Neural cell (in vitro differentiated cells): Measurements from ENCODE around the gene GGT5. TPM values are rescaled to one million over a fixed set of nuclear protein-coding genes. Genes with fewer than 3 reads are reported as not detected.
A peak's percentile ranks its signal among the peaks of the same experiment; 100 is the strongest.

Experiments
- H2AFZ ChIP-seq: fragments of 200-600, 300-800 bp; sonication (generic), shearing (Covaris generic); 2 replicates; pipeline ENCODE4 v1.6.0; 2014; ENCODE audit warnings: low read depth, mild to moderate bottlenecking, antibody characterized with exemption, low read length, moderate library complexity
- H3F3A ChIP-seq: fragments of 200-600 bp; shearing (Covaris generic); 2 replicates; pipeline ENCODE4 v1.6.1; 2016; ENCODE audit warnings: mild to moderate bottlenecking, moderate library complexity, mixed read lengths, antibody characterized with exemption, low read length; ENCODE audit not compliant: insufficient read depth, poor library complexity, severe bottlenecking
- H3K27ac ChIP-seq: fragments of 200-600, 300-800 bp; sonication (generic), shearing (Covaris generic); 2 replicates; pipeline ENCODE4 v1.5.1; 2014; ENCODE audit warnings: mild to moderate bottlenecking, low read length, moderate library complexity
- H3K27me3 ChIP-seq: fragments of 300-800, 200-600 bp; sonication (generic), shearing (Covaris generic); 2 replicates; pipeline ENCODE4 v1.6.0; 2014; ENCODE audit warnings: mild to moderate bottlenecking, low read depth, low read length, moderate library complexity; ENCODE audit not compliant: insufficient read depth
- H3K36me3 ChIP-seq: fragments of 300-800, 200-600 bp; sonication (generic), shearing (Covaris generic); 2 replicates; pipeline ENCODE4 v1.5.1; 2014; ENCODE audit warnings: mild to moderate bottlenecking, antibody characterized with exemption, low read length, moderate library complexity; ENCODE audit not compliant: insufficient read depth
- H3K4me2 ChIP-seq: fragments of 300-800, 200-600 bp; sonication (generic), shearing (Covaris generic); 2 replicates; pipeline ENCODE4 v1.6.0; 2014; ENCODE audit warnings: mild to moderate bottlenecking, low read length
- H3K4me3 ChIP-seq: fragments of 300-800, 200-600 bp; sonication (generic), shearing (Covaris generic); 2 replicates; pipeline ENCODE4 v1.5.1; 2014; ENCODE audit warnings: mild to moderate bottlenecking, low read length, moderate library complexity
- H3K79me2 ChIP-seq: fragments of 200-600 bp; shearing (Covaris generic); replicated peaks from 2 replicates; pipeline ENCODE4 v1.6.0; 2014; ENCODE audit warnings: mild to moderate bottlenecking, low read length, moderate library complexity; ENCODE audit not compliant: insufficient read depth
- H3K9ac ChIP-seq: fragments of 300-800, 200-600 bp; sonication (generic), shearing (Covaris generic); 2 replicates; pipeline ENCODE4 v1.6.1; 2016; ENCODE audit warnings: mild to moderate bottlenecking, low read length, mixed read lengths
- H3K9me2 ChIP-seq: fragments of 200-600 bp; shearing (Covaris generic); 2 replicates; pipeline ENCODE4 v1.6.1; 2016; ENCODE audit warnings: mild to moderate bottlenecking, low read length, mixed read lengths; ENCODE audit not compliant: insufficient read depth
- H3K9me3 ChIP-seq: fragments of 200-600, 300-800 bp; sonication (generic), shearing (Covaris generic); 2 replicates; pipeline ENCODE4 v1.6.1; 2016; ENCODE audit warnings: mild to moderate bottlenecking, mixed run types, low read length, moderate library complexity, mixed read lengths
- H4K20me1 ChIP-seq: fragments of 200-600 bp; shearing (Covaris generic); 2 replicates; pipeline ENCODE4 v1.6.1; 2016; ENCODE audit warnings: mild to moderate bottlenecking, mixed run types; ENCODE audit not compliant: insufficient read depth
- MXI1 ChIP-seq: fragments of 450-650 bp; conservative IDR thresholded peaks from 2 replicates; pipeline ENCODE4 v1.6.1; 2014; ENCODE audit warnings: antibody characterized with exemption, mild to moderate bottlenecking; ENCODE audit not compliant: poor library complexity, severe bottlenecking
- POLR2AphosphoS5 ChIP-seq: IDR thresholded peaks from 2 replicates; pipeline ENCODE4 v1.6.1; 2012
- REST ChIP-seq: IDR thresholded peaks from 2 replicates; pipeline ENCODE4 v1.6.1; 2012; ENCODE audit warnings: borderline replicate concordance
- SMC3 ChIP-seq: fragments of 450-650 bp; conservative IDR thresholded peaks from 2 replicates; pipeline ENCODE4 v1.6.1; 2014; ENCODE audit warnings: antibody characterized with exemption, mild to moderate bottlenecking, moderate library complexity; ENCODE audit not compliant: poor library complexity
- TAF1 ChIP-seq: IDR thresholded peaks from 2 replicates; pipeline ENCODE4 v1.6.1; 2012; ENCODE audit warnings: low read depth
- polyA plus RNA-seq: library from polyadenylated mRNA; depleted of rRNA; stranded (reverse); fragments of >200 nt; gene quantifications from 2 replicates; pipeline ENCODE4 v1.2.3, GENCODE V29; 2014

Gene GGT5
- polyA plus RNA-seq, 1 donor from 2014 or later = 0.12 TPM

DNA sequence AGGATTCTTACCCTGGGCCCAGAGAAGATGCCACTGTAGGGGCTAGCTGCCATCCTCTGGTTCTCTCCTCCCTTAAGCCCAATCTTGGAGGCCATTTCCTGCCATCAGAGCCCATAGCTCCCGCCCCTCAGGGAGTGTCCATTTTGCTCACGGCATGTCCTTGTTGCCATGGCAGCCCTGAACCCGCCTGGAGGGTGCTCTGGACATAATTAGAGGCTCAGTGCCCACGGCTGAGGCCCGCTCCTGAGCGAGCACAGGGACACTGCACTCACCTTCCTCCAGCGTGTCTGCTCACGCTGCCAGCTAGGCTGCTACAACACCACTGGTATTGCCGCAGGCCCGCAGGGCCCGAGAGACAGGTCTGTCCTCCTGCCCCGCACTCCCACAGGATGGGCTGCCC, 74.7 kb downstream of the GGT5 start:
- Histone ChIP-seq H3K36me3 (peaks cover 7% of the 10 kb centered on the region), H3K27ac (peak overlapping the region; percentile 5), H3K4me3 (no peak overlapping the region), H3K9me2 (no peaks in the 10 kb centered on the region), H3K9me3 (no peaks in the 10 kb centered on the region), H3F3A (no peaks in the 10 kb centered on the region), H3K27me3 (no peaks in the 10 kb centered on the region), H2AFZ (no peak overlapping the region), H3K4me2 (no peak overlapping the region), H3K9ac (no peak overlapping the region), H3K79me2 (no peaks in the 10 kb centered on the region), H4K20me1 (no peaks in the 10 kb centered on the region)
- TF ChIP-seq REST = no peak
- TF ChIP-seq MXI1 = no peak
- TF ChIP-seq TAF1 = no peak
- TF ChIP-seq POLR2AphosphoS5 = peak; percentile 80
- no peak for TF ChIP-seq SMC3

Other genes starting within 250 kb of the GGT5 start
- not detected in 2 replicates for gene GSTT4, start 239.6 kb downstream of the GGT5 start, polyA plus RNA-seq
- gene CABIN1, start 233.8 kb downstream of the GGT5 start, polyA plus RNA-seq = 16.0 and 16.6 TPM in 2 replicates
- gene SUSD2, start 63.6 kb downstream of the GGT5 start, polyA plus RNA-seq = 0.20 and 0.36 TPM in 2 replicates
- 27.1 and 28.7 TPM in 2 replicates for gene SPECC1L, start 25.7 kb upstream of the GGT5 start, polyA plus RNA-seq
- 2.9 and 6.7 TPM in 2 replicates for gene ADORA2A, start 182.5 kb upstream of the GGT5 start, polyA plus RNA-seq